Measurements from ENCODE around the gene BCL2A1. TPM values are rescaled to one million over a fixed set of nuclear protein-coding genes. Genes with fewer than 3 reads are reported as not detected.
"Not testable (repeated sequence)": the region's sequence is repeated elsewhere in the genome, so short reads cannot be mapped to it uniquely, and the experiment has no call there.

The BCL2A1 gene
- total RNA-seq, 1 donor from 2014 or later, result not detected

- no peak for TF ChIP-seq CTCF (IDR thresholded peaks at IDR 0.05; ENCODE audit: insufficient read depth, low read length, poor library complexity, severe bottlenecking)
- Histone ChIP-seq H3K36me3 (ENCODE audit: control insufficient read depth, insufficient read depth, low read length) (no peaks in the 10 kb centered on the region), H3K4me3 (ENCODE audit: low read depth, low read length) (no peak overlapping the region), H3K27me3 (ENCODE audit: control insufficient read depth, insufficient read depth, low read length) (no peaks in the 10 kb centered on the region)
- DNase-seq (ENCODE audit: low read depth), result no peak
Observed at GRCh38 chr15:80012060-80012726, 41.2 kb upstream of the BCL2A1 start.

- H3K27me3 ChIP-seq (ENCODE audit: control insufficient read depth, insufficient read depth, low read length), result no peaks in the 10 kb centered on the region
- no peak for DNase-seq (ENCODE audit: low read depth)
- H3K36me3 ChIP-seq (ENCODE audit: control insufficient read depth, insufficient read depth, low read length), result no peaks in the 10 kb centered on the region
- H3K4me3 ChIP-seq (ENCODE audit: low read depth, low read length), result no peak overlapping the region
- no peak for TF ChIP-seq CTCF (IDR thresholded peaks at IDR 0.05; ENCODE audit: insufficient read depth, low read length, poor library complexity, severe bottlenecking)
Observed at GRCh38 chr15:80011596-80011995, 40.6 kb upstream of the BCL2A1 start.

- not testable (repeated sequence) for DNase-seq (ENCODE audit: low read depth); H3K36me3 ChIP-seq (ENCODE audit: control insufficient read depth, insufficient read depth, low read length); H3K4me3 ChIP-seq (ENCODE audit: low read depth, low read length); H3K27me3 ChIP-seq (ENCODE audit: control insufficient read depth, insufficient read depth, low read length)
Observed at GRCh38 chr15:80011041-80011523, 40.1 kb upstream of the BCL2A1 start.

- H3K4me3 ChIP-seq (ENCODE audit: low read depth, low read length), result no peak overlapping the region
- TF ChIP-seq CTCF (IDR thresholded peaks at IDR 0.05; ENCODE audit: insufficient read depth, low read length, poor library complexity, severe bottlenecking), result no peak
- H3K27me3 ChIP-seq (ENCODE audit: control insufficient read depth, insufficient read depth, low read length), result no peaks in the 10 kb centered on the region
- DNase-seq (ENCODE audit: low read depth), result no peak
- no peaks in the 10 kb centered on the region for H3K36me3 ChIP-seq (ENCODE audit: control insufficient read depth, insufficient read depth, low read length)
Observed at GRCh38 chr15:80010131-80010673, 39.2 kb upstream of the BCL2A1 start.

GRCh38 chr15:80007532-80007931, 36.5 kb upstream of the BCL2A1 start:
- Histone ChIP-seq H3K27me3 (ENCODE audit: control insufficient read depth, insufficient read depth, low read length) (no peaks in the 10 kb centered on the region), H3K36me3 (ENCODE audit: control insufficient read depth, insufficient read depth, low read length) (no peaks in the 10 kb centered on the region), H3K4me3 (ENCODE audit: low read depth, low read length) (no peak overlapping the region)
- TF ChIP-seq CTCF (IDR thresholded peaks at IDR 0.05; ENCODE audit: insufficient read depth, low read length, poor library complexity, severe bottlenecking), result no peak
- no peak for DNase-seq (ENCODE audit: low read depth)

GRCh38 chr15:80006946-80007345, 36.0 kb upstream of the BCL2A1 start:
- TF ChIP-seq CTCF (IDR thresholded peaks at IDR 0.05; ENCODE audit: insufficient read depth, low read length, poor library complexity, severe bottlenecking), result no peak
- Histone ChIP-seq H3K27me3 (ENCODE audit: control insufficient read depth, insufficient read depth, low read length) (no peaks in the 10 kb centered on the region), H3K36me3 (ENCODE audit: control insufficient read depth, insufficient read depth, low read length) (no peaks in the 10 kb centered on the region), H3K4me3 (ENCODE audit: low read depth, low read length) (no peak overlapping the region)
- DNase-seq (ENCODE audit: low read depth), result no peak
